Hepatocyte (in vitro differentiated cells): ENCODE results near the gene PAPPA.

Experiments
- EZH2 ChIP-seq: fragments of 200-600 bp; sonication (generic); IDR thresholded peaks from 2 replicates; pipeline ENCODE4 v1.6.1; 2016; ENCODE audit warnings: antibody characterized with exemption, mild to moderate bottlenecking, borderline replicate concordance
- EZH2phosphoT487 ChIP-seq: fragments of 200-600 bp; sonication (generic); IDR thresholded peaks from one replicate; pipeline ENCODE4 v1.6.1; 2018; ENCODE audit warnings: antibody characterized with exemption, mild to moderate bottlenecking, low read depth, moderate library complexity; ENCODE audit not compliant: unreplicated experiment, severe bottlenecking
- TF ChIP-seq, protein P1 (sequence below): fragments of 200-600 bp; sonication (generic); IDR thresholded peaks from 2 replicates; pipeline ENCODE4 v1.5.1; 2016; ENCODE audit warnings: antibody characterized with exemption, mild to moderate bottlenecking; ENCODE audit not compliant: poor library complexity

DNA sequence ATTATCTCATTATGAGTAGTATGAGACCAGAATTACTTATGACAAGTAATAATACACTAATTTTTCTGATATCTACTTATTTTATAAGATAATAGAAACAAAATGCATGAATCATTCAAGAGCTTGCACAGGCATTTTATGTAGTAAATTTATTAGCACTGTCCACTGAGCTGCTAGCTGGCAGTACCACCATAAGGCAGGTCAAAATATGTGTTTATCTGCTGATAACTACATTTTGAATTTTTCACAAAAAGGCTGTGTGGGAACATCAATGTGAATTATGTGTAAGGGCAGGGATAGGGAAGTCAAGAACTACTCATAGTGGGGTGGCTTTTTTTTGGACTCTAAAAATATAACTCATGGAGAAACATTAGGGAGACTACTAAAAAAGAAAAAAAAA is 249.6 kb downstream of the PAPPA start:
- TF ChIP-seq, protein P1, sequence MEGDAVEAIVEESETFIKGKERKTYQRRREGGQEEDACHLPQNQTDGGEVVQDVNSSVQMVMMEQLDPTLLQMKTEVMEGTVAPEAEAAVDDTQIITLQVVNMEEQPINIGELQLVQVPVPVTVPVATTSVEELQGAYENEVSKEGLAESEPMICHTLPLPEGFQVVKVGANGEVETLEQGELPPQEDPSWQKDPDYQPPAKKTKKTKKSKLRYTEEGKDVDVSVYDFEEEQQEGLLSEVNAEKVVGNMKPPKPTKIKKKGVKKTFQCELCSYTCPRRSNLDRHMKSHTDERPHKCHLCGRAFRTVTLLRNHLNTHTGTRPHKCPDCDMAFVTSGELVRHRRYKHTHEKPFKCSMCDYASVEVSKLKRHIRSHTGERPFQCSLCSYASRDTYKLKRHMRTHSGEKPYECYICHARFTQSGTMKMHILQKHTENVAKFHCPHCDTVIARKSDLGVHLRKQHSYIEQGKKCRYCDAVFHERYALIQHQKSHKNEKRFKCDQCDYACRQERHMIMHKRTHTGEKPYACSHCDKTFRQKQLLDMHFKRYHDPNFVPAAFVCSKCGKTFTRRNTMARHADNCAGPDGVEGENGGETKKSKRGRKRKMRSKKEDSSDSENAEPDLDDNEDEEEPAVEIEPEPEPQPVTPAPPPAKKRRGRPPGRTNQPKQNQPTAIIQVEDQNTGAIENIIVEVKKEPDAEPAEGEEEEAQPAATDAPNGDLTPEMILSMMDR, result no peak
- TF ChIP-seq EZH2phosphoT487 (no peak), EZH2 (no peak)
